ENCODE data around the gene GLCE.
"Not testable (repeated sequence)": the region's sequence is repeated elsewhere in the genome, so short reads cannot be mapped to it uniquely, and the experiment has no call there.

GLCE gene

DNA sequence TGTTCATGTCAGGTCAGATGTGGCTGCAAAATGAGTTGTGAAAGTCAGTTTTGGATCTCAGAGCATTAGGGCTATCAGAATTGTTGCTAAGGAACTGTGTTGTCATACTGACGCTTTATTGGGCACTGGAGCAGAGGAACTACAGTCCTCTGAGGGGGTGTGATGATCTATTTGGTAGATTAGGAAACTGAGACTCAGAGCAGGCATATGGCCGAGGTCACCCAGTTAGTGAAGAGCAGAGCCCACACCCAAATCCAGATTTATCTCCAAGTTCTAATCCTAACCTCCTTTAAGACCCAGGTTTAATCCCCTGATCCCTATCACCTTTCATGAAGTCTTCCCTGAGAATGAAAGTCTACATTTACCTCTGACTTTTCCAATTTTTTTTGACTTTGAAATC lies 25.6 kb upstream of the GLCE start:
- in situ Hi-C loops (cut with MboI; ENCODE audit: low sequenced_read_pairs) = no loop called here

DNA sequence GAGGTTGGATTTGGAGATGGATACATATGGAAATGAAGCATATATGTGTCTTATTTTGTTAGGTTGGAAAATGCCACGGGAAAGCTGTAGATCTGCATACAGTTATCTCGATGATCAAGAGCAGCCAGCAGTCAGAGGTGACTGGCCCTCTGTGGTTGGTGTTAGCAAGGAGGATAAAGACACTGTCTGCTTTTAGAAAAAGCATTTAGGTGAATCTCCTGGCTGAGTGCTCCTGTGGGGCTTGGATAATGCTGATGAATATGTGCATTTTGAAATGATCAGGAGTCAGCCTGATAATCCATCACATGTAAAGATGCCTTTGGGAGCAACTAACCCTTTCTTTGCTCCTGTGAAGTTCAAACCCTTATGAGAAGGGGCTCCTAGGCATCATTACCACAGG lies 24.9 kb upstream of the GLCE start:
- in situ Hi-C loops (cut with MboI; ENCODE audit: low sequenced_read_pairs) = no loop called here

DNA sequence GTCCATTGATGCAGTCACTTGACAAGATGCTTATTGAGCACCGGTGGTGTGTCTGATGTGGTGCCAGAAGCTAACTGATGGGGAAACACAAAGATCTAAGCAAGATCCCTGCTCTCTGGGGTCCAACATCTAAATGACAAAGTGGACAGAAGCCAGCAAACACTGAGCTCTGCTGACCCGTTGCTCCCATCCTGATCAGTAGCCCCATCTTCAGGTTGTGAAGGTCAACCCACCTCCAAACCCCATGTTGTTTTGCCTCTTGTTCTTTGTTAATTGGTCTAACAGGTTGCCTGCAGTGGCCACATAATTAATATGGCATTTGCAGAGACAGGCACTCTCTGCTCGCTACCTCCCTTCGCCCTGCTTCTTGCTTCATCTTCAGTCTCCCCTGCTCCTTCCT lies 21.5 kb upstream of the GLCE start:
- in situ Hi-C loops (cut with MboI; ENCODE audit: low sequenced_read_pairs) = no loop called here

DNA sequence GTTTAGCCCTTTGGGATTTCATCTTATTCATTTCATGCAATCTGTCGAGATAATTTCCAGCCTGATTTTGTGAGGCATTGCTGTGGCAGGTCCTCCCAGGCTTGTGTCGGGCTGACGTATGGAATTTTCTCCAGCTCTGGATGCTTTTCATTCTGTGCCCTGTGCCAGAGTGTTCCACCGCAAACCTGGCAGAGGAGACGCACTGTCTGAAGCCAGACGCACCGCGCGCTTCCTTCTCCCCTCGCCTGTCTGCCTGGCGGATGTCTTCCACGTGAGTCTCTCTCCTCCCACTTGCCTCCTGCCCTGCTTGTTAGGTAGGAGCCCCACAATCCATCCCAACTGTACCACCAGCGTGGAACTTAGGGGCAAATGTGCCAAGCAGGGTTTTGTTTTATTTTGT lies 20.1 kb upstream of the GLCE start:
- in situ Hi-C loops (cut with MboI; ENCODE audit: low sequenced_read_pairs) = no loop called here

DNA sequence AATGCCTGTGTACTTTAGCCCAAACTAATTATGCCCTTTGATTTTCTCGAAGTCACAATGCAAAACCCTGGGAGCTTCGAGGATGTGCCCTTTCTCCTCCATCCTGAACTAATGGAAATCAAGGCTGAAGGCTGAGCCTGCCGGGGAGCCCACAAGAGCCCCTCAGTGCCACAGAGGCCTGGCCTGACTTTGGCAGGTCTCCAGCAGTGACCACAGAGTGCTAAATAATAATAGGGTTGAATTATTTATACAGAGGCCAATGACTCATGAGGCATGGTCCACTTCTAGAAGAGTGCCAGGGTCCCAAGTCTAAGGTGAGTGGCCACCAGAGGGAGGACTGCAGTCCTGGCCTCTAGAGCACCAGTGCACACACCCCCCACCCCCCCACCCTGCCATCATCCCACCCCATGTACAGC lies 19.1 kb upstream of the GLCE start:
- in situ Hi-C loops (cut with MboI; ENCODE audit: low sequenced_read_pairs) = no loop called here

DNA sequence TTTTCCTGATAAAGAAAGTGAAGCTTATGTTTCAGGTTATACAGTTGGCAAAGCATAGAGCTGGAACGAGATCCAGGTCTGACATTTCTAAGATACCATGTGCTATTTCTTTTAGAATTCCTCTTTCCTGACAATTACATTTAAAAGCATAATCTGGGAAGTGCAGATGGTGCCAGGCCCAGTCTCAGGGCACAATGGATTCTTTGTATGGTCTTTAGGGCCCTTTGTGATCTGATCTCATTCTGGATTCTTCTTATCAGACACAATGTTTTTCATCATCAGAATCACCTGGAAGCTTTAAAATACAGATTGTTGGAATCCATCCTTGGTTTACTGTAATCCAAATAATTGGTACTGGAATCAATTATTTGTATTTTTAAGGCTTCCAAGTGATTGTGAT lies 18.6 kb upstream of the GLCE start:
- in situ Hi-C loops (cut with MboI; ENCODE audit: low sequenced_read_pairs) = no loop called here

DNA sequence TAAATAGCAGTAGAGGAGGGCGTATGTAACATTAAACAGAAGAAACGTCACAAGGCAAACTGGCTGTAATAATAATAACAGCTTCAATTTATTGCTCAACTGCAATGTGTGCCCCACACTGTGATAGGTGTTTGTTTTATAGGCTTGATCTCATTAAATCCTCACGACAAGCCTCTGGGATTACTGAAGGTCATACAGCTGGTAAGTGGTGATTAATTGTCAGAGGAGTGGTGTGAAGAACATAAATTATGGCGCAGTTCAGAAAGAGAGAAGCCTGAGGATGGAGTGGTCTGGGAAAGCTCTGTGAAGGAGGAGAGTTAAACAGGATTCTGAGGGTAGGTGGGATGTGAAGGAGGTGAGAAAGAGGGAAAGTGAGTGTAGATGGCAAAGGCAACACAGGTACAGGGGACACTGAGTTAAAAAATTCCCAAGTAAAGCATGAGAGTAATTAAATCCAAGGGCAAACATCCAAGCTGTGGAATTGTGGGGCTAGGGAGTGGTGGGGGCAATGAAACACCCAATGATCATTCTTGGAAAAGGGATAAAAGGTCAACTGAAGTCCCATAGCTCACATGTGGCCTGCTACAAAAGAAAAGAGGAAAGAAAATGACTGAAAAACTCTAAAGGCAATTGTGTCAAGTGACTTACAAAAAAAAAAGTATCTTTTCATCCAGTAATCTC lies 16.5 kb upstream of the GLCE start:
- in situ Hi-C loops (cut with MboI; ENCODE audit: low sequenced_read_pairs) = no loop called here

DNA sequence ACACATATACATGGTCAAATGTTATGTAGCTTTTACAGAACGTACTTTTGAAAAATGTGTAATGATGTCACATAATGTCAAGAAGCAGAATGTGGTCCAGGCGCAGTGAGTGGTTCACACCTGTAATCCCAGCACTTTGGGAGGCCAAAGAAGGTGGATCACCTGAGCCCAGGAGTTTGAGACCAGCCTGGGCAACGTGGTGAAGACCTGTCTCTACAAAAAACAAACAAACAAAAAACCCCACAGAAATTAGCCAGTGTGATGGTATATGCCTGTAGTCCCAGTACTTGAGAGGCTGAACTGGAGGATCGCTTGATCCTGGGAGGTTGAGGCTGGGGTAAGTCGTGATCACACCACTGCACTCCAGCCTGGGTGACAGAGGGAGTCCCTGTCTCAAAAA lies 15.9 kb upstream of the GLCE start:
- in situ Hi-C loops (cut with MboI; ENCODE audit: low sequenced_read_pairs) = no loop called here

DNA sequence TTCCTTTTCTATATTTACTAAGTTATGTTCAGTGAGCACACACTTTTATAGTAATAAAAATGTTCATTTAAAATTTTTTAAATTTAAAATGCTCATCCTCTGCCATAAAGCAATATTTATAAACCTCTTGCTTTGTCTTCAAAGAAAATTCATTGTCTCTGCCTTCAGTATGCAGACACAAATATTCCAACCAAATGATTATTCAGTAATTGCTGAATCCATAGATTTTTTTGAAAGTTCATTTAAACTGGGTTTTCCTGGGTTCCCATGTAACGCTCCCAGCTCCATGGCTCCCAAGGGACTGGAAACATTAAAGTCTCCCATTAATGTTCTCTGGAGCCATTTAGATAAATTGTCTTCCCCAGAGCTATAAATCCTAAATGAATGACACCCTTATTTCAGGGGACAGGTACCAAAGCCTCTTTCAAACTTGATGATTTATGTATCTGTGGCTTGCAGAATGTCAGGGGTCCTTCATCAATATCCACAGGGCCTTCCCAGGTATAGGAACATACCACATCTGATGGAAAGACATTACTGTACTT lies 15.2 kb upstream of the GLCE start:
- in situ Hi-C loops (cut with MboI; ENCODE audit: low sequenced_read_pairs) = no loop called here

DNA sequence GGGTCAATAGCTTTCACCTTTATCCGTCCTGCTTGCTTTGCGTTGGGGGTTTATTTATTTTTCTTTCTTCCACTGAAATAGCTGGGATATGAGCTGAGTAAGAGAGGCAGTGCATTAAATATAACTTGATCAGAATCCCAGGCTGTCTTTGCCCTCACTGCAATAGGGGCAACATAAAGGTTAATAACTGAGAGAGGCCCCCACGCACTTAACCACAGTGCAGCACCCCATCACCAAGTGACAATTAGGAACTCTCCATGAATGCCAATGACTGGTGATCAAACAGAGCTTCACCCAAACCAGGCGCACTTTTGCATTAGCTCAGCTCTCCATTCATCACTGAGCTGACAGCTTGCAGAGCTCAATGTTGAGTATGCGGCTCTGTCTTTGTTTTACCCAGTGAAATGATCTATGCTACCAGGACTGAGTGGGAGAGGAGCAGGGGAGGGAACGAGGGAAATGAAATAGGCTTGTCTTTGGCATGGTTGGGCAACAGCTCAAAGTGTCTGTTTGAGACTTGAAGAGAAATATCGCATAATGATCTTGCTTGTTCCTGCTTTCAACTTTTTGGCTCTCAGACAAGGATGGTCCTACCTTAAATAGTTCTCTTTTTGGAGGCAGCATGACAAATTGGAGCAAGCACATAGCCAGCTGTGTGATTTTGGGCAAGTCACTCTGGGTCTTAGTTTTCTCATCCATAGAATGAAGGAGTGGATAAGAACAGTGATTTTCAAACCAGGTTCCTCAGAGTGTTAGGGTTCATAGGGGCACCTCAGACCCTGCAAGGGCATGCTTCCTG lies 14.5 kb upstream of the GLCE start:
- in situ Hi-C loops (cut with MboI; ENCODE audit: low sequenced_read_pairs) = no loop called here

DNA sequence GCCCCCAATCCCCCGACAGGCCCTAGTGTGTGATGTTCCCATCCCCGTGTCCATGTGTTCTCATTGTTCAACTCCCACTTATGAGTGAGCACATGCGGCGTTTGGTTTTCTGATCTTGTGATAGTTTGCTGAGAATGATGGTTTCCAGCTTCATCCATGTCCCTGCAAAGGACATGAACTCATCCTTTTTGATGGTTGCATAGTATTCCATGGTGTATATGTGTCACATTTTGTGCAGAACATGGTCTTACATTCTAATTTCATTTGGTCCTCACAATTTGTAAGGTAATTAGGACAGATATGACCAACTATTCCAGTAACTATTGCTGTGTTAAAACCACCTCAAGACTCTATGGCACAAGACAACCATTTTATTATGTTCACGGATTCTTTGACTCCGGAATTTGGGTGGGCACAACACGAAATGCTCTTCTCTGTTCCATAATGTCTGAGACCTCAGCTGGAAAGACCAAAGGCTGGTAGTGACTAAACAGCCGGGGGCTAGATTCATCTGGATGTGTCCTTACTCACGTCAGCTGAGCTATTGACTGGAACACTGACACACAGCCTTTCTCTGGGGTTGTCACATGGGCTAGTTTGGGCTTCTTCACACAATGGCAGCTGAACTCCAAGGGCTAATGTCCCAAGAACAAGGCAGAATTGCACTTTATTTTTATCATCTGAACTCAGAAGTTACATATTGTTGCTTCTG lies 13.6 kb upstream of the GLCE start:
- in situ Hi-C loops (cut with MboI; ENCODE audit: low sequenced_read_pairs) = no loop called here

DNA sequence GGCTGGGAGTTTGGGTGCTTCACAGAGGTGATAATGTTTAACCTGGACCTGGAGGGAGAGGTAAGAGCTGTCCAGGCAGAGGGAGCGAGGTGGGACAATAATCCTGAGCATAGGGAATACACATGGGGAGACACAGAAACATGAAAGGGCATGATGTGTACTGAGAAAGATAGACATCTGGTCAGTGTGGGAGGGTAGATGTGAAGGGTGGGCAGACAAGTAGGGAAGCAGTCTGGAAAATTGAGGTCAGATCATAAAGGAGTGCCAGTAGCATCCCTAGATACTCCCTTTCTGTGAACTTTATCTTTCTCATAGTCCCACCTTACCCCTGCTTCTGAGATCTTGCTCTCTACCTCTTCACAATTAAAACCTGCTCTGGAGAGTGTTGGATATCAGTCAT lies 12.0 kb upstream of the GLCE start:
- in situ Hi-C loops (cut with MboI; ENCODE audit: low sequenced_read_pairs) = no loop called here

DNA sequence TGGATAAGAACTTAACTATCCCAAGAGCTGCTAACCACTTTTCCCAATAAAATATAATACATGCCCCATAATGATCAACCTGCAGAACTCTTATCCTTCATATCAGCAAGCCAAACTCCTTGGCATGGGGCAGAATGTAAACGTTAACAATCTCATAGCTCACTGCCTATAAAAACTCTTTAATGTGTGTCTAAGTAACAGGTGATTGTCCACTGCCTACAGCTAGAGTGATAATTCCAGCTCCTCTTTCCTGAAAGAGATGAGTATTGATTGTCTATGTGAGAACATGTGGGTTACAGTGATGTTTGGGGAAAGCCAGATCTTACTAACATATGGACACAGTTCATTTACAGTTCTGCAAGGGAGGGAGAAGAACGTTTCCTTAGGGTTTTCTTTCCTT lies 11.3 kb upstream of the GLCE start:
- in situ Hi-C loops (cut with MboI; ENCODE audit: low sequenced_read_pairs) = no loop called here

DNA sequence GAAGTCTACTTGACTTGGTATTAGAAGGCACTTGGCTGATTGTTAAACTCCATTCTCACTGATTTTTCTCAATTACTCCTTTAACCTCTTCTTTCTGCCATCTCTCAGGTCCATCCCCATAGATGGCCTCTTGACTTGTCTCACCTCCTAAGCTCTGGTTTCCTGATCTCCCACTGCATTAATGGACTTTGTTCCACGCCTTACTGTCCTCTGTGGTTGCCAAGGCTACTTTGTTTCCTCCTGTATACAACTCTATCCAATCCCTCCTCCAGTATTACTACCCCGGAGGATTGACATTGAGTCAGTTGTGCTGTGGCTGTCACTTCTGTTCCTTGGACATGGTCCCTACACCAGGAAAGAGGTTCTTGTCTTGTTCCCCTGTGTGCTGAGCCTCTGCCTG lies 10.6 kb upstream of the GLCE start:
- in situ Hi-C loops (cut with MboI; ENCODE audit: low sequenced_read_pairs) = no loop called here

DNA sequence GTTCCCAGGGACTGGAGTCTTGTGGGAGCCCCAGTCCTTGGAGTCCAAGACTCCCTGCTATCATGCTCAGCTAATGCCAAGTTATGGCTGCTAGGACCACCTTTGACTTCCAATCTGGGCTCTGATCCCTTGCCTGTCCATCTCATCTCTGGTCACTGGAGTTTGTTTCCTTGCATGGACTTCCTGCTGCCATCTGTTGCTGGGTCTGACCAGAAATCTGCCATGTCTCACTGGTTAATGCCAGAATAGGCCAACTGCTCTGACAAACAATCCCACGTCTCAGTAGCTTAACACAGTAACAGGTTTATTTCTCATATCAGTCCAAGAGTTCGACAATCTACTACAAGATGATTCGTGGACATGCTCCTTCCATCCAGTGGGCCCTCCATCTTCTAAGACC lies 10.1 kb upstream of the GLCE start:
- in situ Hi-C loops (cut with MboI; ENCODE audit: low sequenced_read_pairs) = no loop called here

DNA sequence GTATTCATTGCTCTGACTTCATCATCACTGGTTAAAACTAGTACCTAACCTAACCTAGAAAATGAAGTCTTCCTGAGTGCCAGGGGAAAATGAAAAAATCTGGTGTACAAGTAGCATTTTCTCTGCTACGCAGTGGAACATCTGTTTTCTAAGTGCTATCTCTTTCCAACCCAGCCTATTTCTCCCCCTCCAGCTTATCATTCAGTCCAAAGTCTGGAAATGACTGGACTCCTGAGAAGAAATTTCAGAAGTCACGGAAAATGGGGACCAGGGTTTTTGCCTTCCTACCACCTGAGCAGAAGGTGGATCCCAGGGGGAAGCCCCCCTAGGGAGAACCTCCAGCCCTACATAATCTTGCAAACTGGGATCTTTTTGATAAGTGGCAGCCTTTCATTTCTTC lies 9.6 kb upstream of the GLCE start:
- in situ Hi-C loops (cut with MboI; ENCODE audit: low sequenced_read_pairs) = no loop called here

DNA sequence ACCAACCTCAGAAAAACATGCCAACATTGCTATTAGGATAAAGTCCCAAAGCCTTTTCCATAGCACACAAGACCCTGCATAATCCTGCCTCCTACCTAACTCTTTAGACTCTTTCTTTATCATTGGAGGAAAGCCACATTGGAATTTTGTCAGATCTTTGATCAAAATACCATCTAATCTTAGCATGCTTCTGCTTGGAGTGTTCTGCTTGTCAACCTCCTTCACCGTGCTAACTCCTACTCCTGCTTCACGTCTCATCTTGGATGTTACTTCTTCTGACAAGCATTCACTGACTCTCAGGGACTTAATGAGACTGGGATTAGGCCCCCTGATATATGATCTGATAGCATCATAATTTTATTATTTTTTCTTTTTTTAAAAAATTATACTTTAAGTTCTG lies 7.4 kb upstream of the GLCE start:
- in situ Hi-C loops (cut with MboI; ENCODE audit: low sequenced_read_pairs) = no loop called here

DNA sequence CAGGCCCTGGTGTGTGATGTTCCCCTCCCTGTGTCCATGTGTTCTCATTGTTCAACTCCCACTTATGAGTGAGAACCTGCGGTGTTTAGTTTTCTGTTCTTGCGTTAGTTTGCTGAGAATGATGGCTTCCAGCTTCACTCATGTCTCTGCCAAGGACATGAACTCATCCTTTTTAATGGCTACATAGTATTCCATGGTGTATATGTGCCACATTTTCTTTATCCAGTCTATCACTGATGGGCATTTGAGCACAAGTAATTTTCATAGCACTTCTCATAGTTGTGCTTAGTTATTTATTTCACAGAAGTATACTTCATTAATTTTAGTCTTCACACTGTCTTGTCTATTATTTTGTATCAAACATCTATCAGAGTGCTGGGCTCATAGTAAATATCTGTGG lies 6.8 kb upstream of the GLCE start:
- in situ Hi-C loops (cut with MboI; ENCODE audit: low sequenced_read_pairs) = not testable (repeated sequence)

DNA sequence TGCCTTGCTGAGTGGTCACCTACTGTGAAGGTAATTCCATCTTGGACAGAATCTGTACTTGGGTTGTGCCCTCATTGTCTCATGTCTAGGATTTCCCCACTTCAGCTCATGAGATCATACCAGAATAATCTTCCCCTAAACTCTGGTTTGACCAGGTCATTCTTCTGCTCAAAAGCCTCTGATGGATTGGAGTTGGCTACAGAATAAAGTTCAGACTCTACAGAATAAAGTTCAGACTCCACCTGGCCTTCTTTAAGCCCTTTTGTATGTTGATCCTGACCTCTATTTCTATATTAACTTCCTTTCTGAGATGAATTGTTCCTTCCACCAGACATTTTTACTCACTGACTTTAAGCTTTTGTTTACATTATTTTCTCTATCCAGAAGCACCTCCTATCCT lies 6.4 kb upstream of the GLCE start:
- in situ Hi-C loops (cut with MboI; ENCODE audit: low sequenced_read_pairs) = no loop called here

DNA sequence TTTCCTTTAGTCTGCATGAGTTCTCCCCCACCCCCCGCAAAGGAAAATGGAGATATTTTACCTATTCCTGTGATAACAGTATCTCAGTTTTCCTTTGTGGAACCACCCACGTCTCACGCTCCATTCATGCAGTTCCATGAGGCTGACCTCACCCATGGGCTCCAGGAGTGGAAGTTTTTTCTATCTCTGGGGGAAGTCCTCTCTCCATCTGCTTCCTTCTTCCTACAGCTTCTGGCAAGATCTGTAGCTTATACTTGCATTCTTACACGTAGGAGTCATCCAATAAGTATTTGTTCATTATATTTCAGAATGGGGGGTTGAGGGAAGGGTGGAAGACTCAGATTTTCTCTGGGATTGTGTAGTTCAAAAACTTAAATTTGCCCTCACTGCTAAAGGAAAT lies 5.8 kb upstream of the GLCE start:
- in situ Hi-C loops (cut with MboI; ENCODE audit: low sequenced_read_pairs) = no loop called here

DNA sequence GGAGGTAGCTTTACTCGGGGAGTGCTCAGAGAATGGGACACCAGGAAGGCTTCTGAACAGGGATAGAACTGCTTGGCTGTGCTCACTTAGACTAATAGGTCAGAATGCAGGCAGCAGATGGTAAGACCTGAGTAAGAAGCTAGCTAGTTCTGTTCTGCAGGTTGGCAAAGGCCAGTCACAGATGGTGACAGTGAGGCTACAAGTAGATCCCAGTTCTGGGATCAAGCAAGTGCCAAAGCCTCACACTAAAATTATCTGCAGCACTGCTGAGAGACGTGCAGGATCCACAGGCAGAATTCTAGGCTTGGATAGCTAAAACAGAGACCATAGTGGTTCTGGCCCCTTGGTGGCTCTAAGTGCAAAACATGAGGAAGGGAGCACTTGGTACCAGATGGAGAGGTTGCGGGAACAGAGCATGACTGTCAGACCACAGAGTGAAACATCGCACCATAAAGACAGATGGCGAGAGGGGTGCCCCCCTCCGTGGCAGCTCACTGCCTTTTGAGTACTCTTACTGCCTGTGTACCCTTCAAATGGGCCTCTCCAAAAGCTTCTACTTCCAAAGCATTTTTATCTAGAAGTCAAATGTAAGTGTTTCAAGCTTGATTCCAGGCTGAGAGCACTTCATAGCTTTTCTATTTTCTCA lies 3.6 kb upstream of the GLCE start:
- in situ Hi-C loops (cut with MboI; ENCODE audit: low sequenced_read_pairs) = no loop called here

Data from HL-60/S4 treated with phorbol 12-myristate 13-acetate at 8.2 ng/mL for 4 days and 3 days (cell line).